Right ventricle myocardium superior (tissue), 1 donor: ENCODE measurements around the gene MYT1. TPM values are rescaled to one million over a fixed set of nuclear protein-coding genes. Genes with fewer than 3 reads are reported as not detected.

Experiments
- ATAC-seq: fragments of 200-7000 bp; cut with Tn5 transposase; one replicate; pipeline ENCODE4 v1.9.1; 2020; ENCODE audit warnings: mild to moderate bottlenecking; ENCODE audit not compliant: poor library complexity
- DNase-seq: peaks from one replicate; pipeline ENCODE4 v3.0.0-alpha.2; 2020
- intact Hi-C: fragments of 100-400 bp; cut with DNase I; formaldehyde crosslinking; loops from one replicate; pipeline ENCODE4 v1.11.2; 2022
- total RNA-seq: library from RNA; stranded (reverse); fragmentation: NEBNext Ultra II Directional; extraction: Animal tissue kit (Norgen Biotek cat#: 25700); gene quantifications from one replicate; pipeline ENCODE4 v1.2.1, GENCODE V29; 2021
- donor health status: DM: no; HTN: yes; CAD: no; lungs with severe emphysema.

MYT1 gene
- total RNA-seq, 1 donor from 2014 or later = 0.40 TPM

GRCh38 chr20:64137598-64138031 lies 26.6 kb upstream of the MYT1 start:
- ATAC-seq (no peak), DNase-seq (peak; percentile 30)
- intact Hi-C loops = no loop called here

- ATAC-seq = no peak
Observed at GRCh38 chr20:64138276-64138815, 25.9 kb upstream of the MYT1 start.

GRCh38 chr20:64139199-64140060 lies 24.8 kb upstream of the MYT1 start:
- intact Hi-C loops = no loop called here
- ATAC-seq (no peak), DNase-seq (peak; percentile 17)

More at GRCh38 chr20:64138276-64138815, 25.9 kb upstream of the MYT1 start:
- intact Hi-C loops = no loop called here
- DNase-seq = peak; percentile 7

- intact Hi-C loops = no loop called here
- peak; percentile 9 for DNase-seq
Observed at GRCh38 chr20:64140061-64140931, 24.0 kb upstream of the MYT1 start.

GRCh38 chr20:64140956-64141355 lies 23.3 kb upstream of the MYT1 start:
- intact Hi-C loops = no loop called here
- DNase-seq = peak; percentile 17
- ATAC-seq = no peak

More at GRCh38 chr20:64140061-64140931, 24.0 kb upstream of the MYT1 start:
- no peak for ATAC-seq

- DNase-seq (peak; percentile 6), ATAC-seq (no peak)
- intact Hi-C loops = no loop called here
Observed at GRCh38 chr20:64142590-64142989, 21.7 kb upstream of the MYT1 start.

GRCh38 chr20:64143018-64143801 lies 21.0 kb upstream of the MYT1 start:
- DNase-seq = peak; percentile 8
- intact Hi-C loops = no loop called here
- no peak for ATAC-seq

- no peak for DNase-seq
Observed at GRCh38 chr20:64144144-64144912, 19.9 kb upstream of the MYT1 start.

GRCh38 chr20:64145458-64146300 lies 18.6 kb upstream of the MYT1 start:
- intact Hi-C loops = no loop called here
- DNase-seq (peak; percentile 37), ATAC-seq (no peak)

More at GRCh38 chr20:64144144-64144912, 19.9 kb upstream of the MYT1 start:
- intact Hi-C loops = no loop called here
- no peak for ATAC-seq

GRCh38 chr20:64146301-64146935 lies 17.8 kb upstream of the MYT1 start:
- intact Hi-C loops = no loop called here
- ATAC-seq (no peak), DNase-seq (peak; percentile 8)

GRCh38 chr20:64146936-64147477 lies 17.2 kb upstream of the MYT1 start:
- ATAC-seq (no peak), DNase-seq (peak; percentile 13)
- intact Hi-C loops = no loop called here

GRCh38 chr20:64148581-64148980 lies 15.7 kb upstream of the MYT1 start:
- intact Hi-C loops = no loop called here
- DNase-seq = no peak
- no peak for ATAC-seq

- ATAC-seq (no peak), DNase-seq (no peak)
- intact Hi-C loops = no loop called here
Observed at GRCh38 chr20:64149141-64149540, 15.1 kb upstream of the MYT1 start.

- peak; percentile 8 for DNase-seq
- intact Hi-C loops = no loop called here
- ATAC-seq = no peak
Observed at GRCh38 chr20:64149809-64150560, 14.3 kb upstream of the MYT1 start.

GRCh38 chr20:64150756-64151632 lies 13.3 kb upstream of the MYT1 start:
- ATAC-seq (no peak), DNase-seq (peak; percentile 16)
- intact Hi-C loops = no loop called here
